ENCODE data around the gene PREP.

The PREP gene

DNA sequence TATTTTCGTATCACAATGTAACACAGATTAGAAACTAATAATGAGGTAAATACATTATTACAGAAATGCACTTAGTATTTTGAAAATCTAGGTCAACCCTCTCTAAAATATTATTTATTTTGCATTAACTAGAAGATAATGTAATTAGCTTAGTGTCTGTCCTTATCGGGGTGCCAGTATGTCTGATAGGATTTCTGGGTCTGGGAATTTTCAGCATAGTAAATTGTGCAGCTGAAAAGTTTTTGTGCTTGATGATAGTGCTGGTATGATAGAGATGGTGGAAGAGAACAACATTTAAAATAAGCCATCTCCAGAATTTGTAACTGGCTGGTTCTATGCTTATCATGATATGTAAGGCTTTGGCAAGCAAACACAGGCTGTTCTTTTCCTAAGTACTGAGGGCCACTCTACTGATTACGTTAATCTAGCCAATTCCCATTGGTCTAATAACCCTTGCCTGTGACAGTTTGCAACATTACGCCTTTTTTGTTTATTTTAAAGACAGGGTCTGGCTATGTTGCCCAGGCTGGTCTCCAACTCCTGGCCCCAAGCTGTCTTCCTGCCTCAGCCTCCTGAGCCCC lies 50.8 kb downstream of the PREP start:
- Histone ChIP-seq H3K9me2 (replicated peaks; ENCODE audit: insufficient read depth, low read length) (no peaks in the 10 kb centered on the region), H3K36me3 (ENCODE audit: low read length) (peaks cover 3% of the 10 kb centered on the region; the same call in 1 of the 2 replicates), H3K9me3 (ENCODE audit: insufficient read depth, low read length) (no peaks in the 10 kb centered on the region), H2AFZ (ENCODE audit: low read depth, low read length, severe bottlenecking) (no peak overlapping the region), H3K27ac (ENCODE audit: low read depth, low read length) (no peak overlapping the region), H3K9ac (ENCODE audit: low read length) (no peak overlapping the region), H3K27me3 (ENCODE audit: low read length) (no peaks in the 10 kb centered on the region), H4K20me1 (ENCODE audit: low read depth, low read length) (no peaks in the 10 kb centered on the region), H3K79me2 (ENCODE audit: insufficient read depth, low read length) (no peaks in the 10 kb centered on the region), H3F3A (ENCODE audit: insufficient read depth) (no peaks in the 10 kb centered on the region), H3K4me2 (ENCODE audit: low read depth, low read length, poor library complexity, severe bottlenecking) (no peak overlapping the region), H3K4me3 (ENCODE audit: insufficient read depth, low read length, poor library complexity, severe bottlenecking) (no peak overlapping the region)
- TF ChIP-seq, protein P1, sequence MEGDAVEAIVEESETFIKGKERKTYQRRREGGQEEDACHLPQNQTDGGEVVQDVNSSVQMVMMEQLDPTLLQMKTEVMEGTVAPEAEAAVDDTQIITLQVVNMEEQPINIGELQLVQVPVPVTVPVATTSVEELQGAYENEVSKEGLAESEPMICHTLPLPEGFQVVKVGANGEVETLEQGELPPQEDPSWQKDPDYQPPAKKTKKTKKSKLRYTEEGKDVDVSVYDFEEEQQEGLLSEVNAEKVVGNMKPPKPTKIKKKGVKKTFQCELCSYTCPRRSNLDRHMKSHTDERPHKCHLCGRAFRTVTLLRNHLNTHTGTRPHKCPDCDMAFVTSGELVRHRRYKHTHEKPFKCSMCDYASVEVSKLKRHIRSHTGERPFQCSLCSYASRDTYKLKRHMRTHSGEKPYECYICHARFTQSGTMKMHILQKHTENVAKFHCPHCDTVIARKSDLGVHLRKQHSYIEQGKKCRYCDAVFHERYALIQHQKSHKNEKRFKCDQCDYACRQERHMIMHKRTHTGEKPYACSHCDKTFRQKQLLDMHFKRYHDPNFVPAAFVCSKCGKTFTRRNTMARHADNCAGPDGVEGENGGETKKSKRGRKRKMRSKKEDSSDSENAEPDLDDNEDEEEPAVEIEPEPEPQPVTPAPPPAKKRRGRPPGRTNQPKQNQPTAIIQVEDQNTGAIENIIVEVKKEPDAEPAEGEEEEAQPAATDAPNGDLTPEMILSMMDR (IDR thresholded peaks at IDR 0.05; ENCODE audit: insufficient read depth, low read length, poor library complexity, severe bottlenecking) = no peak
- no peak for TF ChIP-seq EZH2phosphoT487 (conservative IDR thresholded peaks at IDR 0.05; ENCODE audit: low read length)

DNA sequence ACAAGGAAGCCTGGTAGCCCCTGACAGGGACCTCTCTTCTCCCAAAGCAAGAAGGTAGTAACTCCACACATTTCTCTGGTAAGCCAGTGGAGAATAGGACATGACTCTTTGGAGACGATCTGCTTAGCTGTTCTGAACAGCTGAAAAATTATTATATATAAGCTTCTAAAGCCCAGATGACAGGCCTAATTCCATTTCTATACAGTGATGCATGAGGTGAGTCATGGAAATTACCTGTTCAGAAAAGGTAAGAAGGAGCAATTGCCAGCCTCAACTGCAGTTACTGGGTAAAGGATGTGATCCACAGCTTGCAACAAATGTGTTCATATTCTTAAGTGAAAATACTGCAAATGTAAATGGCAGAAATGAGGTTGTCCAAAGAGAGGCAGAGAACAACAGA lies 54.0 kb downstream of the PREP start:
- Histone ChIP-seq H3K4me3 (ENCODE audit: insufficient read depth, low read length, poor library complexity, severe bottlenecking) (no peak overlapping the region), H3K79me2 (ENCODE audit: insufficient read depth, low read length) (no peaks in the 10 kb centered on the region), H3K27me3 (ENCODE audit: low read length) (no peaks in the 10 kb centered on the region), H3K9me2 (replicated peaks; ENCODE audit: insufficient read depth, low read length) (no peaks in the 10 kb centered on the region), H3K9ac (ENCODE audit: low read length) (no peak overlapping the region), H3K9me3 (ENCODE audit: insufficient read depth, low read length) (no peaks in the 10 kb centered on the region), H3K27ac (ENCODE audit: low read depth, low read length) (no peak overlapping the region), H2AFZ (ENCODE audit: low read depth, low read length, severe bottlenecking) (no peak overlapping the region), H3K36me3 (ENCODE audit: low read length) (peaks cover 3% of the 10 kb centered on the region; the same call in 1 of the 2 replicates), H4K20me1 (ENCODE audit: low read depth, low read length) (no peaks in the 10 kb centered on the region), H3F3A (ENCODE audit: insufficient read depth) (no peaks in the 10 kb centered on the region), H3K4me2 (ENCODE audit: low read depth, low read length, poor library complexity, severe bottlenecking) (no peak overlapping the region)
- TF ChIP-seq, protein P1 (IDR thresholded peaks at IDR 0.05; ENCODE audit: insufficient read depth, low read length, poor library complexity, severe bottlenecking) = no peak
- TF ChIP-seq EZH2phosphoT487 (conservative IDR thresholded peaks at IDR 0.05; ENCODE audit: low read length) = no peak

DNA sequence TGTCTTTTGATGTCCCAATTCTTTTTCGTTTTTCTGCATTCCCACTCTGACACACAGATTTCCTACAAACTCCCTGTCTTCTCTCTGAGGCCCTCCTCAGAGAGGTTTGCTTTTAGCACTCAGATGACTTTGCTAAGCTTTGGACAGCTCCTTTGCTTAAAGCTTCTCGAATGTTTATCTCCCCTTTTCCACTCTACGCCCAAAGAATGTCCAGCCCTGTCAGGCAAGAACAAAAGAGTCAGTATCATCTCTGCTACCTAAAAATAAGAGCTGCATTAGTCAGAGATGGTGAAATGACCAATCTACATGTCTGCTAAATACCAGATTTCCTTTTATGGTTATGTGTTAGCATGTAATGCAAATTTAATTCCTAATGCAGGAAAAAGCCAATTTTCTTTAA lies 56.8 kb downstream of the PREP start:
- H3K36me3 ChIP-seq (ENCODE audit: low read length) = no peaks in the 10 kb centered on the region
- TF ChIP-seq, protein P1 (IDR thresholded peaks at IDR 0.05; ENCODE audit: insufficient read depth, low read length, poor library complexity, severe bottlenecking) = no peak
- no peak for TF ChIP-seq EZH2phosphoT487 (conservative IDR thresholded peaks at IDR 0.05; ENCODE audit: low read length)

More for the DNA sequence above, 56.8 kb downstream of the PREP start:
- Histone ChIP-seq H3K9me3 (ENCODE audit: insufficient read depth, low read length) (no peaks in the 10 kb centered on the region), H2AFZ (ENCODE audit: low read depth, low read length, severe bottlenecking) (no peak overlapping the region), H3K9me2 (replicated peaks; ENCODE audit: insufficient read depth, low read length) (no peaks in the 10 kb centered on the region), H3K4me2 (ENCODE audit: low read depth, low read length, poor library complexity, severe bottlenecking) (no peak overlapping the region), H4K20me1 (ENCODE audit: low read depth, low read length) (no peaks in the 10 kb centered on the region), H3K4me3 (ENCODE audit: insufficient read depth, low read length, poor library complexity, severe bottlenecking) (no peak overlapping the region), H3K27ac (ENCODE audit: low read depth, low read length) (no peak overlapping the region), H3K27me3 (ENCODE audit: low read length) (no peaks in the 10 kb centered on the region), H3K9ac (ENCODE audit: low read length) (no peak overlapping the region), H3K79me2 (ENCODE audit: insufficient read depth, low read length) (no peaks in the 10 kb centered on the region), H3F3A (ENCODE audit: insufficient read depth) (no peaks in the 10 kb centered on the region)
